Gastrocnemius medialis (tissue), 4 donors: ENCODE data around the gene STX8.

Source experiments
- CTCF ChIP-seq, 5 experiments: fragments of 450-650 bp in 3 of 5; fragments of 200-600 bp in 2 of 5; sonication (generic) in 2 of 5; IDR thresholded peaks in 4 of 5; conservative IDR thresholded peaks in 1 of 5; 1 replicate in 4 of 5; 2 replicates in 1 of 5; pipeline ENCODE4 v1.5.1; 2016 to 2019; ENCODE audit warnings: antibody characterized with exemption in 5 of 5, mild to moderate bottlenecking in 3 of 5, moderate library complexity in 3 of 5
- POLR2A ChIP-seq, 2 donors: fragments of 450-650 bp; IDR thresholded peaks; one replicate each; pipeline ENCODE4 v1.6.1; 2017; ENCODE audit warnings: antibody characterized with exemption in 2 of 2, mild to moderate bottlenecking in 2 of 2, moderate library complexity in 2 of 2

GRCh38 chr17:9363440-9364350 is 211.9 kb downstream of the STX8 start:
- TF ChIP-seq CTCF (IDR thresholded peaks at IDR 0.05 in 4 of 5, conservative IDR thresholded peaks at IDR 0.05 in 1 of 5) (no peak), POLR2A (IDR thresholded peaks at IDR 0.05) (no peak)
